CD4-positive, alpha-beta T cell treated with Interleukin-6 at 100 ng/mL for 8 hours (primary cell): ENCODE results near the gene PTPRK.
A peak's percentile ranks its signal among the peaks of the same experiment; 100 is the strongest.

Experiments used
- DNase-seq: peaks from one replicate; pipeline ENCODE4 v3.0.0-alpha.2; 2020; ENCODE audit warnings: mixed read lengths, low spot score

Gene PTPRK

GRCh38 chr6:128280960-128281359 lies 239.4 kb downstream of the PTPRK start:
- no peak for DNase-seq

GRCh38 chr6:128280066-128280465 lies 240.3 kb downstream of the PTPRK start:
- no peak for DNase-seq

- no peak for DNase-seq
Measured at GRCh38 chr6:128278836-128279235, 241.6 kb downstream of the PTPRK start.

- DNase-seq = no peak
Measured at GRCh38 chr6:128277379-128277778, 243.0 kb downstream of the PTPRK start.

- no peak for DNase-seq
Measured at GRCh38 chr6:128276311-128276710, 244.1 kb downstream of the PTPRK start.

- no peak for DNase-seq
Measured at GRCh38 chr6:128275681-128276080, 244.7 kb downstream of the PTPRK start.

GRCh38 chr6:128275030-128275429 lies 245.4 kb downstream of the PTPRK start:
- no peak for DNase-seq

GRCh38 chr6:128271527-128271926 lies 248.9 kb downstream of the PTPRK start:
- DNase-seq = no peak

GRCh38 chr6:128271011-128271410 lies 249.4 kb downstream of the PTPRK start:
- no peak for DNase-seq

GRCh38 chr6:128266946-128267345 lies 253.5 kb downstream of the PTPRK start:
- no peak for DNase-seq

- no peak for DNase-seq
Measured at GRCh38 chr6:128265706-128266105, 254.7 kb downstream of the PTPRK start.

GRCh38 chr6:128259730-128260685 lies 260.4 kb downstream of the PTPRK start:
- DNase-seq = peak; percentile 4

- DNase-seq = no peak
Measured at GRCh38 chr6:128259029-128259724, 261.2 kb downstream of the PTPRK start.

- no peak for DNase-seq
Measured at GRCh38 chr6:128256095-128256494, 264.3 kb downstream of the PTPRK start.

GRCh38 chr6:128252341-128253176 lies 267.8 kb downstream of the PTPRK start:
- DNase-seq = no peak

GRCh38 chr6:128251445-128252340 lies 268.7 kb downstream of the PTPRK start:
- no peak for DNase-seq

GRCh38 chr6:128250370-128251070 lies 269.9 kb downstream of the PTPRK start:
- DNase-seq = no peak

GRCh38 chr6:128249429-128249828 lies 271.0 kb downstream of the PTPRK start:
- DNase-seq = no peak

- DNase-seq = no peak
Measured at GRCh38 chr6:128246472-128247260, 273.7 kb downstream of the PTPRK start.
